HepG2 (cell line): ENCODE measurements around the gene TFDP2.

ENCODE experiments used
- CBX2 ChIP-seq, 2 experiments: fragments of 200-600 bp in 1 of 2; sonication (generic); formaldehyde crosslinking in 1 of 2; IDR thresholded peaks; 2 replicates each; pipeline versions ENCODE4 v1.7.0 to v1.8.1; 2018 to 2022; ENCODE audit warnings: low read depth in 2 of 2, low read length in 1 of 2, mild to moderate bottlenecking in 1 of 2, missing genetic modification reagents in 1 of 2
- CTCF ChIP-seq: sonication (generic); formaldehyde crosslinking; IDR thresholded peaks from 2 replicates; pipeline ENCODE4 v1.5.0; 2020; ENCODE audit warnings: mild to moderate bottlenecking, missing genetic modification reagents, moderate library complexity
- HIVEP1 ChIP-seq: sonication (generic); formaldehyde crosslinking; IDR thresholded peaks from 2 replicates; pipeline ENCODE4 v1.4.0; 2020; ENCODE audit warnings: mild to moderate bottlenecking, missing genetic modification reagents
- HMG20A ChIP-seq: IDR thresholded peaks from 2 replicates; pipeline ENCODE4 v1.6.1; 2016; ENCODE audit warnings: borderline replicate concordance
- HNRNPK ChIP-seq: fragments of 200-400 bp; formaldehyde crosslinking; IDR thresholded peaks from 2 replicates; pipeline ENCODE4 v1.6.1; 2018; ENCODE audit warnings: low read length, low read depth, moderate library complexity, mild to moderate bottlenecking; ENCODE audit not compliant: poor library complexity, severe bottlenecking
- POLR2G ChIP-seq: fragments of 200-400 bp; formaldehyde crosslinking; IDR thresholded peaks from 2 replicates; pipeline ENCODE4 v1.6.1; 2018; ENCODE audit warnings: mild to moderate bottlenecking, low read depth, low read length, moderate library complexity
- RFX3 ChIP-seq: IDR thresholded peaks from 2 replicates; pipeline ENCODE4 v1.6.1; 2016; ENCODE audit warnings: missing biosample characterization, missing genetic modification reagents
- SUZ12 ChIP-seq: fragments of 150-350 bp; IDR thresholded peaks from 2 replicates; pipeline ENCODE4 v1.6.1; 2014; ENCODE audit warnings: low read depth, low read length
- TARDBP ChIP-seq: sonication (generic); formaldehyde crosslinking; IDR thresholded peaks from 2 replicates; pipeline ENCODE4 v1.8.0; 2022; ENCODE audit warnings: mild to moderate bottlenecking, missing genetic modification reagents
- ZSCAN20 ChIP-seq: sonication (generic); formaldehyde crosslinking; IDR thresholded peaks from 2 replicates; pipeline ENCODE4 v1.4.0; 2020; ENCODE audit warnings: missing genetic modification reagents, mild to moderate bottlenecking, borderline replicate concordance

- TF ChIP-seq RFX3 (CRISPR knock-in tag) (no peak), SUZ12 (no peak), TARDBP (CRISPR knock-in tag) (no peak), HNRNPK (no peak), POLR2G (no peak), CTCF (CRISPR knock-in tag) (no peak), HIVEP1 (no peak), ZSCAN20 (no peak), CBX2 (IDR thresholded peaks at IDR 0.05; ENCODE audit: low read depth, low read length) (no peak), CBX2 (CRISPR knock-in tag; IDR thresholded peaks at IDR 0.05; ENCODE audit: low read depth) (no peak), HMG20A (no peak)
Measured at GRCh38 chr3:142086581-142087090, 62.7 kb downstream of the TFDP2 start.
